M059J (cell line): ENCODE data around the gene RGS1. TPM values are rescaled to one million over a fixed set of nuclear protein-coding genes. Genes with fewer than 3 reads are reported as not detected.

Experiments
- DNase-seq: peaks from one replicate; pipeline ENCODE4 v3.0.0-alpha.2; 2012; ENCODE audit warnings: low read depth
- total RNA-seq: library from RNA; depleted of rRNA; stranded (reverse); fragments of >200 nt; shearing (Covaris generic); gene quantifications from 2 replicates; pipeline ENCODE4 v1.2.3, GENCODE V29; 2014; rRNA removed

The RGS1 gene
- total RNA-seq, 1 experiment from 2014 or later, result not detected

DNA sequence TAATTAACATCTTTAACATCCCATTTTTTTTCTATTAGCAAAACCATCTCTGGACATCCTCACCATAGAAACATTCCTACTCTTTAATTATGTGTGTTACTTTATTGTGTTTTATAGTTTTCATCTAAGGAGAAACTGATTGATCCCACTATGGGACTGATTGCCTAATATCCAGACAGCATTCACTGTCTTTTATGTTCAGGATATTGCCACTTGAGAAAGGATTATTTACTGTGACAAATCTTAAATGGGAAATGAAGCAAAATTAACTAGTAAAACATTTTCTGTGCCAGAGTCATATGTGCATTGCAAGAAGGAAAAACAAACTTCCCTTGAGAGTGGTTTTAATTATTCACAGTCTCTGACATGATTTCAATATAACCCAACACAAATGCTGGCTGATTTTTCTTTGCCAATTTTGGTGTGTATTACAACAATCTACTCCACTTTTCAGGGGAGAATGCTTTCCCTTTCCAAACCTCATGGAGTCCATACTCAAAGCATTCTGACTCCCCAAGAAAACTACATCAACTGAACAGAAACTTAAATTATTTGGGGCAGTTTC lies 44.6 kb downstream of the RGS1 start:
- DNase-seq, result no peak

GRCh38 chr1:192626366-192627179 lies 51.0 kb downstream of the RGS1 start:
- no peak for DNase-seq

GRCh38 chr1:192627901-192628300 lies 52.3 kb downstream of the RGS1 start:
- no peak for DNase-seq

DNA sequence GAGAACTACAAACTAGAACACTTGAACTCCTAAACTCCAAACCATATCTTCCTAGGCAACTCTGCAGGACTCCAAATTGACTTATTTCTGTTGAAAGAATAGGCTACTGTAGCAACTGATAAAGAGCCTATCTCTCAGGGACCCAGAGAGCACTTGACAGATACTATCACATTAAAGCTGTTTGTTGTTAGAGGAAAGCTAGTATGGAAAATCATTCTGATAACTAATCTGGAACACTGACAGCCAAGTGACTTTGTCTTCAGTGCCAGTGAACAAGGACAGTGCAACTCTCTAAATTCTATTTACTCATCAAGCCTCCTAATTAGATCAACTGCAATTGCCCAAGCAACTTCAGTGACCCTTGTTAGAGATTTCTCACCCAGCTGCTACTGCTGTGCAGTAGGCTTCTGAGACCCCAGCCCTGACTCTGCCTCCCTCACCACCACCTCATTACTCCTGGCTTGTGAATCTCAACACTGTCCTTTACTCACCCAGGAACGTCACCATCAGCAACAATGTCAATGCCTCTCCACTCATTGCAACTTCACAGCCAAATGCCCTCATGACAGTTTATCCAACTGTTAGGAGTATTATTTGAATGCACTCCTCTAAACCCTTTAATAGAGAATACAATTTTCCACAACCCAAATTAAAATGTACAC lies 53.0 kb downstream of the RGS1 start:
- DNase-seq, result no peak

- no peak for DNase-seq
These were observed 54.0 kb downstream of the RGS1 start for GRCh38 chr1:192629612-192630011.

Other genes starting within 250 kb of the RGS1 start
- gene RGS13, start 60.4 kb downstream of the RGS1 start, total RNA-seq, result 0.20 TPM in 1 of 2 replicates, not detected in the other
- 17.9 and 27.8 TPM in 2 replicates for gene RGS2, start 233.3 kb downstream of the RGS1 start, total RNA-seq